ENCODE results near the gene NRN1L. TPM values are rescaled to one million over a fixed set of nuclear protein-coding genes. Genes with fewer than 3 reads are reported as not detected.

NRN1L gene
- total RNA-seq, 2 experiments from 2014 or later = not detected

- peaks cover 37% of the 10 kb centered on the region for H3K36me3 Mint-ChIP-seq (ENCODE audit: low read depth)
- CTCF ChIA-PET = interaction anchor here (0.8 to 2.6 kb wide), 3 partner anchors 51 to 118 kb away, joined by 3 to 12 read pairs (median 4); no protein-coding TSS in a partner anchor
- no peaks in the 10 kb centered on the region for H3K27me3 Mint-ChIP-seq (ENCODE audit: low read depth)
- peak overlapping the region; percentile 94 for H3K27ac Mint-ChIP-seq
- intact Hi-C loops (cut with micrococcal nuclease) = loop anchor here (1.0 to 5.0 kb wide), 10 partner anchors 16 to 413 kb away; partner anchors contain the start of genes CTCF, DPEP3, NUTF2 and PSKH1
- peak overlapping the region; percentile 100 for H3K4me3 Mint-ChIP-seq
- peaks cover 31% of the 10 kb centered on the region for H3K4me1 Mint-ChIP-seq (ENCODE audit: low read depth)
- DNase-seq = no peak
- no peaks in the 10 kb centered on the region for H3K9me3 Mint-ChIP-seq
Measured at GRCh38 chr16:67934306-67935100, 49.8 kb downstream of the NRN1L start.

- CTCF ChIA-PET = interaction anchor here (1.0 to 2.6 kb wide), 8 partner anchors 51 to 414 kb away, joined by 3 to 12 read pairs (median 4); partner anchors contain the start of gene EDC4
- intact Hi-C loops (cut with micrococcal nuclease) = loop anchor here (1.0 to 5.0 kb wide), 10 partner anchors 17 to 414 kb away; partner anchors contain the start of genes CTCF, DPEP3, NUTF2 and PSKH1
Measured at GRCh38 chr16:67935101-67935401, 50.4 kb downstream of the NRN1L start.

GRCh38 chr16:67935402-67936123 is 50.9 kb downstream of the NRN1L start:
- H3K27me3 Mint-ChIP-seq (ENCODE audit: low read depth) = no peaks in the 10 kb centered on the region
- no peaks in the 10 kb centered on the region for H3K9me3 Mint-ChIP-seq
- peak overlapping the region; percentile 94 for H3K27ac Mint-ChIP-seq
- intact Hi-C loops (cut with micrococcal nuclease) = loop anchor here (1.0 to 5.0 kb wide), 15 partner anchors 17 to 414 kb away; partner anchors contain the start of genes ACD, CTCF, DDX28 and DPEP3
- CTCF ChIA-PET = interaction anchor here (1.0 to 2.6 kb wide), 8 partner anchors 52 to 415 kb away, joined by 3 to 12 read pairs (median 4); partner anchors contain the start of gene EDC4
- peak; percentile 98 for DNase-seq
- peak overlapping the region; percentile 100 for H3K4me3 Mint-ChIP-seq
- peaks cover 41% of the 10 kb centered on the region for H3K4me1 Mint-ChIP-seq (ENCODE audit: low read depth)
- peaks cover 40% of the 10 kb centered on the region for H3K36me3 Mint-ChIP-seq (ENCODE audit: low read depth)

More at GRCh38 chr16:67935101-67935401, 50.4 kb downstream of the NRN1L start:
- Mint-ChIP-seq H3K9me3 (no peaks in the 10 kb centered on the region), H3K36me3 (ENCODE audit: low read depth) (peaks cover 40% of the 10 kb centered on the region), H3K4me3 (peak overlapping the region; percentile 100), H3K27me3 (ENCODE audit: low read depth) (no peaks in the 10 kb centered on the region), H3K4me1 (ENCODE audit: low read depth) (peaks cover 37% of the 10 kb centered on the region), H3K27ac (peak overlapping the region; percentile 94)
- no peak for DNase-seq

Other genes with a start within 250 kb of the NRN1L start
- gene CARMIL2, start 239.7 kb upstream of the NRN1L start, total RNA-seq = 100 to 1,000 TPM; 123 to 130 TPM
- gene ACD, start 224.6 kb upstream of the NRN1L start, total RNA-seq = 10 to 100 TPM; 49.2 to 54.9 TPM
- gene PARD6A, start 223.9 kb upstream of the NRN1L start, total RNA-seq = 1 to 10 TPM; 7.3 to 8.4 TPM
- gene ENKD1, start 218.1 kb upstream of the NRN1L start, total RNA-seq = 1 to 10 TPM; 6.7 to 7.3 TPM
- 1 to 10 TPM; 3.2 to 3.6 TPM for gene C16orf86, start 218.1 kb upstream of the NRN1L start, total RNA-seq
- 1 to 10 TPM; 7.3 to 8.2 TPM for gene GFOD2, start 165.6 kb upstream of the NRN1L start, total RNA-seq
- 10 to 100 TPM; 12.4 to 16.1 TPM for gene RANBP10, start 78.3 kb upstream of the NRN1L start, total RNA-seq
- under 1 TPM; 0.35 to 0.50 TPM for gene TSNAXIP1, start 78.0 kb upstream of the NRN1L start, total RNA-seq
- 10 to 100 TPM; 19.9 to 20.6 TPM for gene THAP11, start 42.6 kb upstream of the NRN1L start, total RNA-seq
- 100 to 1,000 TPM; 165 to 171 TPM for gene NUTF2, start 38.0 kb upstream of the NRN1L start, total RNA-seq
- gene CENPT, start 37.2 kb upstream of the NRN1L start, total RNA-seq = 10 to 100 TPM; 43.7 to 45.8 TPM
- 10 to 100 TPM; 72.2 to 78.7 TPM for gene EDC4, start 11.8 kb upstream of the NRN1L start, total RNA-seq
- 1 to 10 TPM; 7.1 to 8.0 TPM for gene PSKH1, start 8.4 kb downstream of the NRN1L start, total RNA-seq
- gene CTRL, start 47.0 kb downstream of the NRN1L start, total RNA-seq = 1 to 10 TPM; 1.5 to 1.8 TPM
- 100 to 1,000 TPM; 138 to 147 TPM for gene PSMB10, start 52.0 kb downstream of the NRN1L start, total RNA-seq
- gene LCAT, start 59.2 kb downstream of the NRN1L start, total RNA-seq = 10 to 100 TPM in 1 of 2 experiments, 1 to 10 TPM in 1; 9.1 to 10.0 TPM
- 10 to 100 TPM; 24.3 to 28.9 TPM for gene SLC12A4, start 83.8 kb downstream of the NRN1L start, total RNA-seq
- under 1 TPM in 1 of 2 experiments, not detected in 1; 0.19 TPM for gene DPEP3, start 95.6 kb downstream of the NRN1L start, total RNA-seq
- 1 to 10 TPM; 3.1 to 3.8 TPM for gene DPEP2, start 114.6 kb downstream of the NRN1L start, total RNA-seq
- not detected for gene DPEP2NB, start 131.0 kb downstream of the NRN1L start, total RNA-seq
- 1 to 10 TPM; 9.4 to 9.7 TPM for gene DDX28, start 138.3 kb downstream of the NRN1L start, total RNA-seq
- 10 to 100 TPM; 22.9 to 25.2 TPM for gene DUS2, start 138.4 kb downstream of the NRN1L start, total RNA-seq
- gene NFATC3, start 200.5 kb downstream of the NRN1L start, total RNA-seq = 10 to 100 TPM; 49.1 to 50.3 TPM